GM23338 (cell line): ENCODE results near the gene PCK2. TPM values are rescaled to one million over a fixed set of nuclear protein-coding genes. Genes with fewer than 3 reads are reported as not detected.

ENCODE experiments used
- ATAC-seq: fragments of 200-7000 bp; cut with Tn5 transposase; 3 replicates; pipeline ENCODE4 v1.9.1; 2020
- DNase-seq: peaks from one replicate; pipeline ENCODE4 v3.0.0-alpha.2; 2015; ENCODE audit warnings: low spot score
- H2AFZ ChIP-seq: fragments of 200-600 bp; sonication (generic); 2 replicates; pipeline ENCODE4 v1.8.0; 2016; ENCODE audit warnings: antibody characterized with exemption, mild to moderate bottlenecking, moderate library complexity
- H3F3A ChIP-seq: fragments of 200-600 bp; sonication (generic); replicated peaks from 2 replicates; pipeline ENCODE4 v1.8.0; 2017; ENCODE audit warnings: antibody characterized with exemption, mixed run types, low read depth
- H3K27ac ChIP-seq: fragments of 200-600 bp; sonication (generic); 2 replicates; pipeline ENCODE4 v1.6.1; 2016; ENCODE audit warnings: low read depth
- H3K27me3 ChIP-seq: fragments of 200-600 bp; sonication (generic); 2 replicates; pipeline ENCODE4 v1.8.0; 2016; ENCODE audit warnings: mild to moderate bottlenecking, mixed run types, moderate library complexity; ENCODE audit not compliant: insufficient read depth
- H3K36me3 ChIP-seq: fragments of 200-600 bp; sonication (generic); 2 replicates; pipeline ENCODE4 v1.8.0; 2016; ENCODE audit warnings: mild to moderate bottlenecking; ENCODE audit not compliant: insufficient read depth
- H3K4me1 ChIP-seq: fragments of 200-600 bp; sonication (generic); 2 replicates; pipeline ENCODE4 v1.8.0; 2016; ENCODE audit warnings: mild to moderate bottlenecking, moderate library complexity; ENCODE audit not compliant: insufficient read depth
- H3K4me2 ChIP-seq: fragments of 200-600 bp; sonication (generic); 2 replicates; pipeline ENCODE4 v1.7.1; 2017; ENCODE audit warnings: mixed run types
- H3K4me3 ChIP-seq: fragments of 200-600 bp; sonication (generic); 2 replicates; pipeline ENCODE4 v1.6.1; 2016; ENCODE audit warnings: mixed run types
- H3K79me2 ChIP-seq: fragments of 200-600 bp; sonication (generic); replicated peaks from 2 replicates; pipeline ENCODE4 v1.8.0; 2017; ENCODE audit warnings: mild to moderate bottlenecking; ENCODE audit not compliant: insufficient read depth
- H3K9me2 ChIP-seq: fragments of 200-600 bp; sonication (generic); 2 replicates; pipeline ENCODE4 v1.8.0; 2017; ENCODE audit not compliant: insufficient read depth
- H4K20me1 ChIP-seq: fragments of 200-600 bp; sonication (generic); replicated peaks from 2 replicates; pipeline ENCODE4 v1.8.0; 2017; ENCODE audit warnings: mild to moderate bottlenecking; ENCODE audit not compliant: insufficient read depth
- H3K27ac Mint-ChIP-seq: 2 replicates; pipeline ENCODE4 v1.8.0; 2020; ENCODE audit warnings: inconsistent platforms, mild to moderate bottlenecking, moderate library complexity, mixed read lengths
- H3K27me3 Mint-ChIP-seq: 3 replicates; pipeline ENCODE4 v1.8.0; 2022; ENCODE audit warnings: low read depth, mild to moderate bottlenecking, moderate library complexity, mixed read lengths, inconsistent platforms; ENCODE audit not compliant: insufficient read depth, poor library complexity
- H3K36me3 Mint-ChIP-seq: 3 replicates; pipeline ENCODE4 v1.8.0; 2021; ENCODE audit warnings: low read depth, mild to moderate bottlenecking, inconsistent platforms, moderate library complexity, mixed read lengths
- H3K4me1 Mint-ChIP-seq: 3 replicates; pipeline ENCODE4 v1.8.0; 2020; ENCODE audit warnings: mild to moderate bottlenecking, inconsistent platforms, mixed read lengths
- H3K4me3 Mint-ChIP-seq: 3 replicates; pipeline ENCODE4 v1.8.0; 2021; ENCODE audit warnings: moderate library complexity, mild to moderate bottlenecking, inconsistent platforms, mixed read lengths
- H3K9me3 Mint-ChIP-seq: 3 replicates; pipeline ENCODE4 v1.8.0; 2020; ENCODE audit warnings: moderate library complexity, mild to moderate bottlenecking, inconsistent platforms, mixed read lengths
- CREB1 ChIP-seq: fragments of 250-450 bp; sonication (Bioruptor Pico); IDR thresholded peaks from 2 replicates; pipeline ENCODE4 v1.5.0; 2020; ENCODE audit warnings: low read depth, mild to moderate bottlenecking, moderate library complexity
- JUNB ChIP-seq: IDR thresholded peaks from one replicate; pipeline ENCODE4 v1.6.1; 2016; ENCODE audit warnings: antibody characterized with exemption; ENCODE audit not compliant: unreplicated experiment
- NANOG ChIP-seq: IDR thresholded peaks from 2 replicates; pipeline ENCODE4 v1.6.1; 2016; ENCODE audit warnings: antibody characterized with exemption, borderline replicate concordance
- POLR2AphosphoS5 ChIP-seq: IDR thresholded peaks from 2 replicates; pipeline ENCODE4 v1.6.1; 2016; ENCODE audit warnings: antibody characterized with exemption, low read depth
- polyA plus RNA-seq: library from polyadenylated mRNA; unstranded; fragments of >200 nt; fragmentation: Nextera tagmentation; extraction: Ambion mirVana; gene quantifications from 2 replicates; pipeline ENCODE4 v1.2.1, GENCODE V29; 2016
- total RNA-seq: library from RNA; depleted of rRNA; stranded (reverse); fragments of >200 nt; shearing (Covaris generic); gene quantifications from 2 replicates; pipeline ENCODE4 v1.2.3, GENCODE V29; 2014
- TF ChIP-seq, protein P1 (sequence below): IDR thresholded peaks from one replicate; pipeline ENCODE4 v1.6.1; 2018; ENCODE audit warnings: antibody characterized with exemption; ENCODE audit not compliant: unreplicated experiment
- TF ChIP-seq, protein P2 (sequence below): IDR thresholded peaks from 2 replicates; pipeline ENCODE4 v1.6.1; 2016; ENCODE audit warnings: antibody characterized with exemption
- TF ChIP-seq, protein P3 (sequence below): fragments of 250-450 bp; sonication (Bioruptor Pico); IDR thresholded peaks from 2 replicates; pipeline ENCODE4 v1.5.0; 2020; ENCODE audit warnings: mild to moderate bottlenecking, moderate library complexity

The PCK2 gene
- total and polyA plus RNA-seq, 2 experiments from 2014 or later: 53.5 to 103 TPM

DNA sequence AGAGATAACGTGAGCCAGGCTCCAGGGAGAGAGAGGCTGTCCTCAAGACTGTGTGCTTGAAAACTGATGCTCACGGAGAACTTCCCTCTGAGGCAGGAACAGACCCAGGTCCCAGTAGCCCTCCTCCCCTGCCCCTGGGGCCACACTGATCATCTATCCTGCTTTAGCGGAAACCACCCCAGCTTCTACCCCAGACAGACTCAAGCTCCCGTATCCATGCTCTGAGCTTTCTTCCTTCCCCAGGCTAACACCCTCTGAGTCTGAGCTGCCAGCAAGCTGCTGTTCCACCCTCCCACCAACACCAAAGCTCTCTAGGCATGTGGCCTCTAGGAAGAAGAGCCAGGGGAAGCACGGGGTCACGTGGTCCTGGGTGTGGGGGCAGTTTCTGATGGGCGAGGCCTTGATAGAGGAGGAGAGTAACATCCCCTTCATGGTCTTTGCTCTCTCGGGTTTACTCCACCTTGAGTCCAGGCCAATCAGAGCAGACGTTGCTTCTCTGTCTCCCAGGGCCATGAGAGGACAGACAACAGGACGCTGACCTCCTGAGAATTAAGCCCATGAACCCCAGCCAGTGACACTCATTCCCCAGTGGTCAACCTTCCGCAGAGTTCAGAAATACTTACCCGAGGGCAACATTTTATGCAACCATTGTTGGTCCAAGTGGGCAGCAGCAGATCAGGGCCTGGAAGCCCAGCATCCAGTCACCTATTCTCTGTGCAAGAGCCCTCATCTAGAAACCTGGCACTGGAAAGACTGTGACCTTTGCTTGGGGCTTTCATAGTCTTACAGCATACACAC, 1.4 kb downstream of the PCK2 start:
- H3K4me2 ChIP-seq: peak overlapping the region; percentile 100
- H3K36me3 Mint-ChIP-seq: peaks cover 63% of the 10 kb centered on the region
- H3K27me3 ChIP-seq: no peaks in the 10 kb centered on the region
- peaks cover 18% of the 10 kb centered on the region for H3K4me1 ChIP-seq
- peaks cover 15% of the 10 kb centered on the region for H3F3A ChIP-seq
- peaks cover 22% of the 10 kb centered on the region for H3K79me2 ChIP-seq
- H3K9me2 ChIP-seq: peaks cover 8% of the 10 kb centered on the region
- H3K27ac Mint-ChIP-seq: peak overlapping the region; percentile 96
- peaks cover 4% of the 10 kb centered on the region for H3K36me3 ChIP-seq
- ATAC-seq (peak; percentile 46), DNase-seq (peak; percentile 80)
- H3K4me1 Mint-ChIP-seq: peaks cover 29% of the 10 kb centered on the region
- TF ChIP-seq JUNB: no peak
- TF ChIP-seq POLR2AphosphoS5: peak; percentile 90
- peak overlapping the region; percentile 100 for H3K4me3 ChIP-seq
- H3K9me3 Mint-ChIP-seq: peaks cover 3% of the 10 kb centered on the region; the same call in 2 of the 3 replicates
- peak overlapping the region; percentile 97 for H3K27ac ChIP-seq
- peaks cover 24% of the 10 kb centered on the region for H3K27me3 Mint-ChIP-seq
- H4K20me1 ChIP-seq: peaks cover 5% of the 10 kb centered on the region; the same call in 1 of the 2 replicates
- H2AFZ ChIP-seq: no peak overlapping the region
- peak overlapping the region; percentile 100 for H3K4me3 Mint-ChIP-seq

DNA sequence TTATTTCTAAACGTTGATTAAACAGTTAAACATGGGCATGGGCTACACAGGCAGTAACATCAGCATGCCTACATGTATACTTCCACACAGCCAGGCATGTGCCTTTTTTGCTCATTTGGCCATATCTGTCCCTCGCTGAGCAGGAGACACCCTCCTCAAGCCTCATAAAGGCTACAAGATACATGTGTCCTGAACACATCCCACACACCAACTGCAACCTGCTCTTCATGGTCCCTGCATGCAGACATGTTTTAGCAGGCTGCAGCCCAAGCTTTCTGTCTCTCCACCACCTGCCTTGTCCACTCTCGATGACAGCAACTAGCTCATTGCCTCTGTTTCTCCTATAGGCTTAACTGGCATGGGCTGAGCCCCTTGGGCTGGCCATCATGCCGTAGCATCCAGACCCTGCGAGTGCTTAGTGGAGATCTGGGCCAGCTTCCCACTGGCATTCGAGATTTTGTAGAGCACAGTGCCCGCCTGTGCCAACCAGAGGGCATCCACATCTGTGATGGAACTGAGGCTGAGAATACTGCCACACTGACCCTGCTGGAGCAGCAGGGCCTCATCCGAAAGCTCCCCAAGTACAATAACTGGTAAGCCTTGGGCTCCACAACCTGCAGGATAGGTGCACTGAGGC, 2.6 kb downstream of the PCK2 start:
- Histone ChIP-seq H3K4me1 (peaks cover 18% of the 10 kb centered on the region), H2AFZ (no peak overlapping the region), H3K4me3 (no peak overlapping the region), H3K4me2 (no peak overlapping the region), H3K79me2 (peaks cover 22% of the 10 kb centered on the region), H3K9me2 (peaks cover 8% of the 10 kb centered on the region), H3F3A (peaks cover 15% of the 10 kb centered on the region), H3K27ac (no peak overlapping the region), H3K36me3 (peaks cover 8% of the 10 kb centered on the region), H3K27me3 (no peaks in the 10 kb centered on the region), H4K20me1 (peaks cover 5% of the 10 kb centered on the region; the same call in 1 of the 2 replicates)
- ATAC-seq (no peak), DNase-seq (no peak)
- H3K36me3 Mint-ChIP-seq: peaks cover 75% of the 10 kb centered on the region
- peak overlapping the region; percentile 51 for H3K4me3 Mint-ChIP-seq
- H3K27me3 Mint-ChIP-seq: peaks cover 26% of the 10 kb centered on the region
- peaks cover 26% of the 10 kb centered on the region for H3K4me1 Mint-ChIP-seq
- H3K27ac Mint-ChIP-seq: peak overlapping the region; percentile 80
- peaks cover 3% of the 10 kb centered on the region; the same call in 2 of the 3 replicates for H3K9me3 Mint-ChIP-seq
- TF ChIP-seq JUNB (no peak), CREB1 (CRISPR knock-in tag) (no peak), NANOG (no peak)
- TF ChIP-seq, protein P1, sequence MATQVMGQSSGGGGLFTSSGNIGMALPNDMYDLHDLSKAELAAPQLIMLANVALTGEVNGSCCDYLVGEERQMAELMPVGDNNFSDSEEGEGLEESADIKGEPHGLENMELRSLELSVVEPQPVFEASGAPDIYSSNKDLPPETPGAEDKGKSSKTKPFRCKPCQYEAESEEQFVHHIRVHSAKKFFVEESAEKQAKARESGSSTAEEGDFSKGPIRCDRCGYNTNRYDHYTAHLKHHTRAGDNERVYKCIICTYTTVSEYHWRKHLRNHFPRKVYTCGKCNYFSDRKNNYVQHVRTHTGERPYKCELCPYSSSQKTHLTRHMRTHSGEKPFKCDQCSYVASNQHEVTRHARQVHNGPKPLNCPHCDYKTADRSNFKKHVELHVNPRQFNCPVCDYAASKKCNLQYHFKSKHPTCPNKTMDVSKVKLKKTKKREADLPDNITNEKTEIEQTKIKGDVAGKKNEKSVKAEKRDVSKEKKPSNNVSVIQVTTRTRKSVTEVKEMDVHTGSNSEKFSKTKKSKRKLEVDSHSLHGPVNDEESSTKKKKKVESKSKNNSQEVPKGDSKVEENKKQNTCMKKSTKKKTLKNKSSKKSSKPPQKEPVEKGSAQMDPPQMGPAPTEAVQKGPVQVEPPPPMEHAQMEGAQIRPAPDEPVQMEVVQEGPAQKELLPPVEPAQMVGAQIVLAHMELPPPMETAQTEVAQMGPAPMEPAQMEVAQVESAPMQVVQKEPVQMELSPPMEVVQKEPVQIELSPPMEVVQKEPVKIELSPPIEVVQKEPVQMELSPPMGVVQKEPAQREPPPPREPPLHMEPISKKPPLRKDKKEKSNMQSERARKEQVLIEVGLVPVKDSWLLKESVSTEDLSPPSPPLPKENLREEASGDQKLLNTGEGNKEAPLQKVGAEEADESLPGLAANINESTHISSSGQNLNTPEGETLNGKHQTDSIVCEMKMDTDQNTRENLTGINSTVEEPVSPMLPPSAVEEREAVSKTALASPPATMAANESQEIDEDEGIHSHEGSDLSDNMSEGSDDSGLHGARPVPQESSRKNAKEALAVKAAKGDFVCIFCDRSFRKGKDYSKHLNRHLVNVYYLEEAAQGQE: no peak
- TF ChIP-seq, protein P2, sequence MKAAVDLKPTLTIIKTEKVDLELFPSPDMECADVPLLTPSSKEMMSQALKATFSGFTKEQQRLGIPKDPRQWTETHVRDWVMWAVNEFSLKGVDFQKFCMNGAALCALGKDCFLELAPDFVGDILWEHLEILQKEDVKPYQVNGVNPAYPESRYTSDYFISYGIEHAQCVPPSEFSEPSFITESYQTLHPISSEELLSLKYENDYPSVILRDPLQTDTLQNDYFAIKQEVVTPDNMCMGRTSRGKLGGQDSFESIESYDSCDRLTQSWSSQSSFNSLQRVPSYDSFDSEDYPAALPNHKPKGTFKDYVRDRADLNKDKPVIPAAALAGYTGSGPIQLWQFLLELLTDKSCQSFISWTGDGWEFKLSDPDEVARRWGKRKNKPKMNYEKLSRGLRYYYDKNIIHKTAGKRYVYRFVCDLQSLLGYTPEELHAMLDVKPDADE: no peak
- TF ChIP-seq, protein P3, sequence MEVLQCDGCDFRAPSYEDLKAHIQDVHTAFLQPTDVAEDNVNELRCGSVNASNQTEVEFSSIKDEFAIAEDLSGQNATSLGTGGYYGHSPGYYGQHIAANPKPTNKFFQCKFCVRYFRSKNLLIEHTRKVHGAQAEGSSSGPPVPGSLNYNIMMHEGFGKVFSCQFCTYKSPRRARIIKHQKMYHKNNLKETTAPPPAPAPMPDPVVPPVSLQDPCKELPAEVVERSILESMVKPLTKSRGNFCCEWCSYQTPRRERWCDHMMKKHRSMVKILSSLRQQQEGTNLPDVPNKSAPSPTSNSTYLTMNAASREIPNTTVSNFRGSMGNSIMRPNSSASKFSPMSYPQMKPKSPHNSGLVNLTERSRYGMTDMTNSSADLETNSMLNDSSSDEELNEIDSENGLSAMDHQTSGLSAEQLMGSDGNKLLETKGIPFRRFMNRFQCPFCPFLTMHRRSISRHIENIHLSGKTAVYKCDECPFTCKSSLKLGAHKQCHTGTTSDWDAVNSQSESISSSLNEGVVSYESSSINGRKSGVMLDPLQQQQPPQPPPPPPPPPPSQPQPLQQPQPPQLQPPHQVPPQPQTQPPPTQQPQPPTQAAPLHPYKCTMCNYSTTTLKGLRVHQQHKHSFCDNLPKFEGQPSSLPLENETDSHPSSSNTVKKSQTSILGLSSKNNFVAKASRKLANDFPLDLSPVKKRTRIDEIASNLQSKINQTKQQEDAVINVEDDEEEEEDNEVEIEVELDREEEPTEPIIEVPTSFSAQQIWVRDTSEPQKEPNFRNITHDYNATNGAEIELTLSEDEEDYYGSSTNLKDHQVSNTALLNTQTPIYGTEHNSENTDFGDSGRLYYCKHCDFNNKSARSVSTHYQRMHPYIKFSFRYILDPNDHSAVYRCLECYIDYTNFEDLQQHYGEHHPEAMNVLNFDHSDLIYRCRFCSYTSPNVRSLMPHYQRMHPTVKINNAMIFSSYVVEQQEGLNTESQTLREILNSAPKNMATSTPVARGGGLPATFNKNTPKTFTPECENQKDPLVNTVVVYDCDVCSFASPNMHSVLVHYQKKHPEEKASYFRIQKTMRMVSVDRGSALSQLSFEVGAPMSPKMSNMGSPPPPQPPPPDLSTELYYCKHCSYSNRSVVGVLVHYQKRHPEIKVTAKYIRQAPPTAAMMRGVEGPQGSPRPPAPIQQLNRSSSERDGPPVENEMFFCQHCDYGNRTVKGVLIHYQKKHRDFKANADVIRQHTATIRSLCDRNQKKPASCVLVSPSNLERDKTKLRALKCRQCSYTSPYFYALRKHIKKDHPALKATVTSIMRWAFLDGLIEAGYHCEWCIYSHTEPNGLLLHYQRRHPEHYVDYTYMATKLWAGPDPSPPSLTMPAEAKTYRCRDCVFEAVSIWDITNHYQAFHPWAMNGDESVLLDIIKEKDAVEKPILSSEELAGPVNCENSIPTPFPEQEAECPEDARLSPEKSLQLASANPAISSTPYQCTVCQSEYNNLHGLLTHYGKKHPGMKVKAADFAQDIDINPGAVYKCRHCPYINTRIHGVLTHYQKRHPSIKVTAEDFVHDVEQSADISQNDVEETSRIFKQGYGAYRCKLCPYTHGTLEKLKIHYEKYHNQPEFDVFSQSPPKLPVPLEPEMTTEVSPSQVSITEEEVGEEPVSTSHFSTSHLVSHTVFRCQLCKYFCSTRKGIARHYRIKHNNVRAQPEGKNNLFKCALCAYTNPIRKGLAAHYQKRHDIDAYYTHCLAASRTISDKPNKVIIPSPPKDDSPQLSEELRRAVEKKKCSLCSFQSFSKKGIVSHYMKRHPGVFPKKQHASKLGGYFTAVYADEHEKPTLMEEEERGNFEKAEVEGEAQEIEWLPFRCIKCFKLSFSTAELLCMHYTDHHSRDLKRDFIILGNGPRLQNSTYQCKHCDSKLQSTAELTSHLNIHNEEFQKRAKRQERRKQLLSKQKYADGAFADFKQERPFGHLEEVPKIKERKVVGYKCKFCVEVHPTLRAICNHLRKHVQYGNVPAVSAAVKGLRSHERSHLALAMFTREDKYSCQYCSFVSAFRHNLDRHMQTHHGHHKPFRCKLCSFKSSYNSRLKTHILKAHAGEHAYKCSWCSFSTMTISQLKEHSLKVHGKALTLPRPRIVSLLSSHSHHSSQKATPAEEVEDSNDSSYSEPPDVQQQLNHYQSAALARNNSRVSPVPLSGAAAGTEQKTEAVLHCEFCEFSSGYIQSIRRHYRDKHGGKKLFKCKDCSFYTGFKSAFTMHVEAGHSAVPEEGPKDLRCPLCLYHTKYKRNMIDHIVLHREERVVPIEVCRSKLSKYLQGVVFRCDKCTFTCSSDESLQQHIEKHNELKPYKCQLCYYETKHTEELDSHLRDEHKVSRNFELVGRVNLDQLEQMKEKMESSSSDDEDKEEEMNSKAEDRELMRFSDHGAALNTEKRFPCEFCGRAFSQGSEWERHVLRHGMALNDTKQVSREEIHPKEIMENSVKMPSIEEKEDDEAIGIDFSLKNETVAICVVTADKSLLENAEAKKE (CRISPR knock-in tag): no peak
